Stimulated activated CD8-positive, alpha-beta memory T cell treated with anti-CD3 and anti-CD28 coated beads, Interleukin-7, amount 100 ng/mL, for 24 hours (primary cell): ENCODE results near the gene PCNX2.
"Not testable (repeated sequence)": the region's sequence is repeated elsewhere in the genome, so short reads cannot be mapped to it uniquely, and the experiment has no call there.

ENCODE experiments used
- DNase-seq: peaks from one replicate; pipeline ENCODE4 v3.0.0-alpha.2; 2020; ENCODE audit warnings: low read depth

Gene PCNX2

GRCh38 chr1:233102341-233102740, 193.2 kb downstream of the PCNX2 start:
- DNase-seq = no peak

DNA sequence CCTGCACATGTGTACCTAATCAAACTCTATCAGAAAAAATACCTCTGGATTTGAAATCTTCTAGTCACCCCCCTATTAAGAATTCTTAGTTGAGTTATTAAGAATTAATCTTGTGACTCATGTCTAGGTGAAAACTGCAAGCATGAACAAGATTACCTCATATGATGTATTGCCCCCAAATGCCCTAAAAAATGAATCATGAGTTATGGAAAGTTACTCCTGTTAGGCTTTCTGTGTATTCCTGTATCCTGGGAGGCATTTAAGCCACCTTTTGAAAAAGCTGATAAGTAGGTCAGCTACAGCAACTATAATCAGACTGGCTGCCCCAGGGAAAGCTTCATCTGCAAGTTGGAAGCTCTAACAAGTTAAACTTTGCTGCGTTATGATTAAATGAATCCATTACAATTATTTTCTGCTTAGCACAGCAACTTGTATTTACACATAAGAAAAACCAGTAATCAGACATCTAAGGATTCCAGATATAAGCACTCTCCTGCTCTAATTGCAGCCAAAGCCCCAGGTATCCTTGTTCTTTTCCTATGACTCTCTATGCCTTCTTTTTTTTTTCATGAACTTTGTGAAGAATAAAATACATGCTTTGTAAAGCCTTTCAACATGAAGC, 197.5 kb downstream of the PCNX2 start:
- DNase-seq = no peak

DNA sequence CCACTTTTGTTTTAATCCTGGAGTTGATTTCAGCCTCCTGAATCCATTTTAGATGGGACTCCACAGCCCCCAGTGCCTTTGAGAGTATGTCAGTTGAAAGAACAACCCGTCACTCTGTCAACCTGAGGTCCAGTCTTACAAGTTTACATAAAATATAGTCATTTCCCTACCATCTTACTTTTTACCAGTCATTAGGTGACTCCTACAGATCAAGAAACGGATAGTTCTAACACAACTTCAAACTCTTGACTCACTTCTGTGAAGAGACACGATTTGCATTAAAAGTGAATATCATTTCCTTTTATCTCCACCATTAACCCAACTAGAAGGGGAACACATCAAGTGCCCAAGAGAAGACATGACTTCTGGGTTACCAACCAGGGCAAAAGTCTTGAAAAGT, 198.0 kb downstream of the PCNX2 start:
- no peak for DNase-seq

GRCh38 chr1:233094691-233095090, 200.8 kb downstream of the PCNX2 start:
- no peak for DNase-seq

DNA sequence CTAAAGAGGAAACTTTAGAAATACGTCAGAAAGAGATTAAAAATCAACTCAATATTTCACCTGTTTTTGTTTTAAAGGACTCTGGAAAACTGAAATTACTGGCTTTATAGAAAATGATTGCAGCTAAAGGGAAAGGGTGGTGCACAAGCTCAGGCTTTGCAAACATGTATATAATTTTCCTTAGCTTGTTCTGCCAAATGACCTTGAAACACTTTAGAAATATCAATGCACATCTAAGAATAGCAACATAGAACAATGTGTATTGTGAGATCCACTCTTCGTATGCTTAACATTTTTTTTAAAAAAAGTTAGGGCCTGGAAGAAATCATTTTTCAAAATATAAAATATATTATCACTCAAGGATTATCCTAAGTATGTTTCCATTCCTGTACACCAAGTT, 201.3 kb downstream of the PCNX2 start:
- no peak for DNase-seq

DNA sequence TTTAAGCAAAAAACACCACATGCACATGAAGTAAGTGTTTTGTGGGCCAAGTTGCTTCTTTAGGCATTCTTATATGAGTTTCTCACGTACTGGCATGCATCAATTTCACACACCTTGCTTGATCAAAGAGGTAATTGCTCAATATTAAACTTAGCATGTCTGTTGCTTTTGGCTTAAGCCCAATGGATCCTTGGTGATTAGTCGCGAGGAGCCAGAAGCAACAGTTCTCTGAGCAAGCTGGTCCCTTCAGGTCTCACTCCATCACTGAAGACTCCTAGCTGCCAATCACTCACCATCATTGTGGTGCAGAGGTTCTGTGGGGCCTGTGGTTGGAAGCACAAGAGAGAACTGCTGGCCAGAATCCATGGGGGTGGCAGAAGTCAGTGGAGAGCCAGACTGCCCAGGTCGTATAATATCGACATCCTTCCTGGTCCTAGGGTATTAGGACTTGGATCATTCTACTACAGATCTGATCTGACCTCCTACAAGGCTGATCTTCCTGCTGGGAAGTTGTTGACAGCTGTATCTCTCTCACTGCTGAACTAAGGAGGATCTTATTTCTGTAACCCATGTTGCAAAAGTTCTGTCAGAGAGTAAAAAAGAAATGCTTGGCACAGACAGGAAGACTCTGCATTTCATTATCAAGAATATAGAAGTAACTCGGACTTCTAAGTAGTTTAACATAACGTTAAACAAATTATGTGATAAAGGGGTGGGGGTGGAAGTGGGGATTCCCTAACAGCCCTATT, 204.6 kb downstream of the PCNX2 start:
- no peak for DNase-seq

- no peak for DNase-seq
These were observed 206.3 kb downstream of the PCNX2 start for GRCh38 chr1:233089251-233089650.

DNA sequence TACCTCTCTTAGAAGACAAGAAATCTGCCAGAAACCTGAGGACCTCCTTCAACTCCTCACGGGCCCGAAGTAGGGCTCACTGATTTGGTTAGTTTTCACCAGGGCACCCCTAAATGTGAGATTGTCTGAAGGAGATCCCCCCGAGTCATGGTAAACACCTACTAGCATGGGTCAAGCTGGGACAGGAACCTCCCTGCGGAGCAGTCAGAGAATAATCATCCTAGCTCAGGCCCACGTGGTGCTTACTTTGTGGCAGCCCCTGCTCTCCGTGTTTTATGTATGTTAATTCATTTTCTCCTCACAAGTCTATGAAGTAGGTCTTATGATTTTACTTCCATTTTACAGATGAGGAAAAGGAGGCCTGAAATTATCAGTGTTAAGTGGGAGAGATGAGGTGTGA, 206.9 kb downstream of the PCNX2 start:
- no peak for DNase-seq

DNA sequence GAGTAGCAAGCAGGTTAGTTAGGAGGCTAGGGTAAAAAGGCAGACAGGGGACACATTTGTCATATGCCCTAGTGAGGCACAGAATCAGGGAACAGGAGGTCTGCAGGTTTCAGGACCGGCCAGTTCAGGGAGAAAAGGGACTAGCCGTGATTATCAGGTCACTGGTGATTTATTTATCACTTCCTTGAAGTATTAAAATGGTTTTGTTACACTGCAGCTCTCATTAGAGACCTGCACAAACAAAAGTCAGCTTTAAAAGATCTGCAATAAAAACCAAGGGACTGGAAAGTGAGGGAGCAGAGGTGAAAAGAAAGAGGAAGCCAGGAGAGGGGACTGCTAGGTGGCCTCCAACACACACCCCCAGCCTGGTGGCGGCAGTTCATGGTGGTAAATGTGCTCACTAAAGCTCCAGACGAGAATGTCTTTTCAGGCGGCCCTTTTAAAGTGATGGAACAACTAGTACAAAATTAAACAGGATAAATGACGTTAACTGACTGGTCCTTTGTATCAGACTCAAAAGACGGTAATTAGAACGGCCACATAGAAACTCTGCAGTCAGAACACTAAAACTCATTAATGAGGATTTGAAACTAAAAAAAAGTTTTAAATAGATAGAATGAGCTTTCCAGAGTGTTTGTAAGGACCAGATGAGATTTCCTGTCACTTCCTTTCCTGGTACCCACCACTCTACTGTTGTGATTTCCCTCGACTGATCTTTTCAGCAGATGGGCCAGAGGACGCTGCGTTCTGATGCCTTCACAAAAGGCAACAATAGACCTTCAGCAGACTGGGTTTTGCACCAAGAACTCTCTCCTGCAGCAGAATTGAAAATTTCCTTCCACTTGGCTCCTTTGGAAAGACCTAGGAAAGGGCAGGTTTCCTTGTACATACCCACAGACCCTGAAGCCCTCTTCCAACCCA, 208.3 kb downstream of the PCNX2 start:
- DNase-seq = no peak

- DNase-seq = no peak
These were observed 210.0 kb downstream of the PCNX2 start for GRCh38 chr1:233085566-233085965.

- DNase-seq = no peak
These were observed 212.6 kb downstream of the PCNX2 start for GRCh38 chr1:233082778-233083550.

DNA sequence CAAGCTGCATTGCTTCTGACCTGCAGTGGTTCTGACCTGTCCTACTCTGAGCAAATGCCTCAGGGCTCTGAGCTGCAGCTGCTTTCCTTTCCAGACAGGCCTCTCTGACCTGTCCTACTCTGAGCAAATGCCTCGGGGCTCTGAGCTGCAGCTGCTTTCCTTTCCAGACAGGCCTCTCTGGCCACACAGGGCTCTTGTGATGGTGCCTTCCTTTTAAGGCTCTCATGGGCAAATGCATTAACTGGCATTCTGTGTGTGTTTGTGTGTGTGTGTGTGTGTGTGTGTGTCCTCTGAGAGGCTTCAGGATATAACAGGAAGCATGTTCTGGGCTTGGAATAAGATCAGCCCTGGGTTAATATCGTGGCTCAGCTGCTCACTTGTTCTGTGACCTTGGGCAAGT, 213.8 kb downstream of the PCNX2 start:
- DNase-seq = no peak

DNA sequence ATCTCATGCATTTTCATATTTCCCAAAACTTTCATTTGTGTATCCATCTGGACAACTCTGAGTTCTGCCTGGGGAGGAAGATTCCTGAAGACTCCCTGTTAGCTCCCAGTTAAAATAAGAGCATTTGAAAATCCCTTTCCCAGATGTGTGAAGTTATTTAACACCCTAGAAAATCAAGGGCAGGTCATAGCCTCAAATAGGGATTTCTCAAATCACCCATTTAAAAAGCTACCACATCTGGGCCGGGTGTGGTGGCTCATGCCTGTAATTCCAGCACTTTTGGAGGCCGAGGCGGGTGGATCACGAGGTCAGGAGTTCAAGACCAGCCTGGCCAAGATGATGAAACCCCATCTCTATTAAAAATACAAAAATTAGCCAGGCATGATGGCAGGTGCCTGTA, 214.7 kb downstream of the PCNX2 start:
- not testable (repeated sequence) for DNase-seq

DNA sequence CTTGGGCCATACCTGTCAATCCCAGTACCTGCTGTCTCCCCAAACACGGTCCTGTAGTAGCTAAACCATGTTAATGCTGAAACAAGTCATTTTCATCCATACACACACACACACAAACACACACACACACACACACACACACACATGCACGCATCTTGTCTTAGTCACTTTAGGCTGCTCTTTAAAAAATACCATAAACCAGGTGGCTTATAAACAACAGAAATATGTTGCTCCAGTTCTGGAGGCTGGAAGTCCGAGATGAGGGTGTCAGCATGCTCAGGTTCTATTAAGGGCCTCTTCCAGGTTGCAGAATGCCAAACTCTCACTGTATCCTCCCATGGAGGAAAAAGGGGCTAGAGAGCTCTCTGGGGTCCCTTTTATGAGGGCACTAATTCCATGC, 215.2 kb downstream of the PCNX2 start:
- DNase-seq = no peak

DNA sequence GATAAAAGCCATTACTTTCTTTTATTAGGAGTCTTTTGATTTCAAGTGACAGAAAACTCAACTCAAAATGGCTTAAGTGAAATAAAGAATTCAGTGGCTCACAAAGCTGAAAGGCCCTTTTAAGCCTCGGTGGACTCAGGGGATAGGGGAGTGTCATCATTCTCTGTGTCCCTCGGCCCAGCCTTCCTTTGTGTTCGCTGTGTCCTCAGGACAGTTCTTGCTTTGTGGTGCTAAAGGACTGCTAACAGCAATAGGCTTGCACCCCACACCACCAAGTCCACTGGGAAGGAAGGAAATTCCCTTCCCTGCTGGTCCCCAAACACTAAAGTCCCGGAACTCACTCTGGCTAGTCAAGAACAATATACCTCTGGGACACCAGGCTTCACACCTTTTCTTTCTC, 216.0 kb downstream of the PCNX2 start:
- no peak for DNase-seq

DNA sequence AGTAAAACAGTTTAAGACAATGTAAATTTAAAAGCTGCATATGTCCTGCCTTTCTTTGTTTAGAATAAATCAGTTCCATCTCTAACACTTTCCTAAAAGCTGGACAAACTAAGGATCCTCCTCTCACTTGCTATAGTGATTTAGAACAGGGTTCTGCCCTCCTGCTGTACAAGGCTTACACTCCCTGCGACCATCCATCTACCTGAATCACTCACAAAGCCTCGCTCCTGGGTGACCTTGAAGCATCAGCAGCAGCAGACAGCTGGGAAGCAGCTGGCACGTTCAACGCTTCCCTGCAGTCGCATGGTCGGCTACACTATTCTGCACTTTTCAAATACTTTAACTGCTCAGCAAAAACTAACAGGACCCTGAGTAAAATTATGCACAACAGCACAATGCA, 217.1 kb downstream of the PCNX2 start:
- no peak for DNase-seq

- DNase-seq = no peak
These were observed 219.6 kb downstream of the PCNX2 start for GRCh38 chr1:233075915-233076295.

- no peak for DNase-seq
These were observed 229.4 kb downstream of the PCNX2 start for GRCh38 chr1:233066087-233066486.

DNA sequence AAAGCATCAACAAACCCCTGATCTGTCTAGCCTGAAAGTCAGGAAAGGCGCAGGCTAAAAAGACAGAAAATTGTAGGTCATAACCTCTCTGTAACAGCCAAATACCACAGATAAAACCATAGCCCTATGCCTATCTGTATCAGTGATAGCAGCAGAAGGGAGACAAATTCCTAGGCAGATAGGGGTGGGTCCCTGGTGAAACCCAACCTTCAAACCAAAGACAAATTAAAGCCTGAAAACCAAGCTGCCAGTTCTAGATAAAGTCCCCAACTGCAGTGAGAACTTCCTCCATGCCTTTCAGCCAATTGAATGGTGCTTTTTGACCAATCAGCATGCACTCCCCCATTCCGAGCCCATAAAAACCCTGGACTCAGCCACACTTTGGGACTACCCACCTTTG, 229.8 kb downstream of the PCNX2 start:
- DNase-seq = no peak

DNA sequence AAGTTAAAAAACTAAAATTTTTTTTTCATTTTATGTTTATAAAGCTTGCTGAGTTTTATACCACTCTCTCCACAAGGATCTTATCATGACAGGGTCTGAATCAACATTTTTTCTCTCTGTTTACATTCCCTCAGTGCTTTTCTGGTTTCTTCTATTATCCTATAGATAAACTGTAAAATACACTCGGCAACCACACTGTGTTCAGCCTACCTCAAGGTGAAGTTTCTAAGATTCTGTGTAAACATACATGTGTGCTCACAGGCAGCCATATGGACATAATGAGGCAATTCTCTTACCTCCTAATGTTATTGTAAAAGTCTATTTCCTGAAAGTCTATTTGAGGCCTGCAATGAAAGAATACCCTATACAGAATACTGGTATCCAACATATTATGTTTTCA, 230.5 kb downstream of the PCNX2 start:
- no peak for DNase-seq

DNA sequence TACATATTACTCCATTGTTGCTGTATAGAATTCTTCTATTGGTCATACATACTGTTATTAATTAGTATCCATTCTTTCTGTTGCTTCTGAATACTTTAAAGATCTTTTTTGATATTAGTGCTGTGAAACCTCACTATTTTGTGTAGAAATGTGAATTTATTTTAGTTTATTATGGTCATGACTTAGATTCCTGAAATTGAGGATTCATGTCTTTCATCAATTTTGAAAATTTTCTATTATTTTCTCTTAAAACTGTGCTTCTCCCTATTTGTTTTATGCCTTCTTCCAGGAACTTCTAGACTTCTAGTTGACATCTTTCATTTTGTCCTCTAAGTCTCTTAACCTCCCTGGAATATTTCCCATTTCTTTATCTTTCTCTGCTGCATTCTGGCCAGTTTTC, 232.1 kb downstream of the PCNX2 start:
- no peak for DNase-seq

DNA sequence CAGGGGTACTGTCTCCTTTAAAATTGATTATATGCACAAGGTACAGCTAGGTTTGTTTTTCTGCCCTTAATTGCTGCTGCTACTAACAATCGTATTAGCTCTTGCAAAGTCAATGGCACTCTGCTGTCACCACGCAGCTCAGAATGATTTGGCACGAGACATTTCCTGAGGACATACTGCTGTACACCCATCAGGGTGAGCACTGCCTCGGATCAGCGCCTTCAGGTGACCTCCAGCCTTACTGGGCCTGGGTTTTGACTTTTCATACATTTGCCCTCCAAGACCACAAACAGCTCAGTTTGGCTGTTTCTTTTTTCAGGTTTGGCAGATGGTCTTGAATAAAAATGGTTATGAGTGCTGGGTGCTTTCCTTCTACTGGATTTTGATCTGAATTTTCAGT, 234.3 kb downstream of the PCNX2 start:
- no peak for DNase-seq
